Measurements from ENCODE around the gene UPP2.
A peak's percentile ranks its signal among the peaks of the same experiment; 100 is the strongest.

UPP2 gene

DNA sequence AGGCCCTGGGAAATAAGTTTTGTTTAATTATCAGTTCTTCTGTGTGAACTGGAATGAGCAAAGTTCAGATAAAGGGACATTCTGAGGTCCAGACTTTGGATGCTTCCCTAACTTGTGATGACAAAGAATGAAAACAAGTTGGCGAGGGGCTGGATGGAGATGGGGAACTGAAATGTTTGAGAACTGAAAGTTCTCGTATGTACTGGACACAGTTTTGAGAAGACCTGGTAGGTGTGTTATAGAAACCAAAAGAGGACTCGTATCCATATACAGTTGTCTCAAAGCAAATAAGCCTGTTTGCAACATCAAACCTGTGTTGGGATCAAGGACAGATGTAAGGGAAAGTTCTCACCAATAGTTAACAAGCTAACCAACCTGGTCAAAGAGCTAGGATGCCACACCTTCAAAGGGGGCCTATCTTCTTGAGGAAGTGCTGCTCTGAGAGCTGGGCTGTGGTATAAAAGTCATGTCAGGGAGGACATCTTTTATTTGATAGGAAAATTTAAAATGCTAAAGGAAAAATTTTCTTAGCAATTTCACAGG is at the start of gene UPP2:
Gene UPP2, plus strand, starts transcription at position 493 of the 543 bp plus-strand sequence. CDS start 188 bp downstream, outside the sequence.
- DNase-seq: no peak

- DNase-seq: no peak
Observed at GRCh38 chr2:158052761-158053160, 48.9 kb upstream of the UPP2 start.

DNA sequence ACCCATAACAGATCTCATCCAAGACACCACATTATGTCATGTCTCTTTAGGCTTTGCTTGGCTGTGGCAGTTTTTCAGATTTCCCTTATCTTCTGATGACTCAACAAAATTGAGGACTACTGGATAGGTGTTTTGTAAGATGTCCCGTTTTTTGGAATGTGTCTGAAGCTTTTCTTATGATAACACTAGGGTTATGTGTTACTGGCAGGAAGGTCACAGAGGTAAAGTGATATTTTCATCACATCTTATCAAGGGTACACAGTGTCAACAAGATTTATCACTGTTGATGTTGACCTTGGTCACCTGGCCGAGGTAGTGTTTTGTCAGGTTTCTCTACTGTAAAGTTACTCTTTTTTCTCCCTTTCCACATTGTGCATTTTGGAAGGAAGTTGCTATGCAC is 44.8 kb upstream of the UPP2 start:
- DNase-seq: no peak

- DNase-seq: no peak
Observed at GRCh38 chr2:158060160-158060834, 41.4 kb upstream of the UPP2 start.

GRCh38 chr2:158060835-158061435 is 40.7 kb upstream of the UPP2 start:
- DNase-seq: peak; percentile 61

GRCh38 chr2:158061763-158062162 is 39.9 kb upstream of the UPP2 start:
- no peak for DNase-seq

DNA sequence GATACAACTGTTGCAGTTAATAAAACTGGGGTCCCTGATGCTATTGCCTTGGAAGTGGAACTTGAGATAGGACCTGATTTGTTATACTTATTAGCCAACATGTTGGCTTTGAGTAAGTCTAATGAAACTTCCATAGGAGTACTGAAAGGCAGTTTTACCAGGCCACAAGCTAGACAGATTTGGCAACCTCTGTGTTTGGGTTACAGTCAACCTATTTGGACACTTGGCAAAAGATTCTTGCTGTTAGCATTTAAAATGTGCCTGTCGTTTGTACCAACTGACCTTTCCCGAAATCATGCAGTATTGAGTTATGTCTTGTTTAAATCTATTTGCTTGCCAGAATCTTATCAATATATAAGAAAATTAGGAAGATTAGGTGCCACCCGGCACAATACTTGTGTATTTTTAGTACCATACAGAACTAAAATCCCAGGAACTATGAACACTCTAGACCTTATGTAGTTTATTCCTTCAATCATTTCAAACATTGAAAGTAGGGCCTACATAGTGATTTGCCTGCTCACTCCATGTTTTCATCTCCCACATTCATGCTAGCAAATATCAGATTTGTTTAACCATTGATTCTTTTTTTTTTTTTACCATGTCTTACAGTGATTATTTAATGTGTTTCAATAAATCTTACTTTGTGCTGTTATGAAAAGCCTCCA is 35.5 kb upstream of the UPP2 start:
- DNase-seq: no peak

DNA sequence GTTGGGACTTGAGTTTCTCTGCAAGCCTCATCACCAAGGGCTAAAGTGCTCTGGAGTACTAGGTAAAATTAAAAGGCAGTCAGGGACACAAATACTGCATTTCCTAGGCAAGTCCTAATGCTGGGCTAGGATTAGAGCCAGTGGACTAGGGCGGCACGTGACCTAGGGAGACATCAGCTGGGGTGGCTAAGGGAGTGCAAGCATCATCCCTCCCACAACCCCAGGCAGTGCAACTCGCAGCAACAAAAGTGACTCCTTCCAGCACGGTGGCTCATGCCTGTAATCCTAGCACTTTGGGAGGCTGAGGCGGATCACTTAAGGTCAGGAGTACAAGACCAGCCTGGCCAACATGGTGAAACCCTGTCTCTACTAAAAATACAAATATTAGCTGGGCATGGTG is 30.7 kb upstream of the UPP2 start:
- DNase-seq: no peak

- no peak for DNase-seq
Observed at GRCh38 chr2:158072361-158072760, 29.3 kb upstream of the UPP2 start.

- DNase-seq: peak; percentile 19
Observed at GRCh38 chr2:158079672-158080071, 22.0 kb upstream of the UPP2 start.

DNA sequence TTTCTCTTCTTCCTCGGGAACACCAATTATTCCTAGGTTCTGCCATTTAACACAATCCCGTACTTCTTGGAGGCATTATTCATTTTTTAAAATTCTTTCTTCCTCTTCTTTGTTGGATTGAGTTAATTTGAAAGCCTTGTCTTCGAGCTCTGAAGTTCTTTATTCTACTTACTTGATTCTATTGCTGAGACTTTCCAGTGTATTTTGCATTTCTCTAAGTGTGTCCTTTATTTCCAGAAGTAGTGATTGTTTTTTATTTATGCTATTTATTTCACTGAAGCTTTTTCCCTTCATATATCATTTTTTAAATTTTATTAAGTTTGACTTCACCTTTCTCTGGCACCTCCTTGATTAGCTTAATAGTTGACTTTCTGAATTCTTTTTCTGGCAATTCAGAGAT is 13.6 kb upstream of the UPP2 start:
- no peak for DNase-seq

DNA sequence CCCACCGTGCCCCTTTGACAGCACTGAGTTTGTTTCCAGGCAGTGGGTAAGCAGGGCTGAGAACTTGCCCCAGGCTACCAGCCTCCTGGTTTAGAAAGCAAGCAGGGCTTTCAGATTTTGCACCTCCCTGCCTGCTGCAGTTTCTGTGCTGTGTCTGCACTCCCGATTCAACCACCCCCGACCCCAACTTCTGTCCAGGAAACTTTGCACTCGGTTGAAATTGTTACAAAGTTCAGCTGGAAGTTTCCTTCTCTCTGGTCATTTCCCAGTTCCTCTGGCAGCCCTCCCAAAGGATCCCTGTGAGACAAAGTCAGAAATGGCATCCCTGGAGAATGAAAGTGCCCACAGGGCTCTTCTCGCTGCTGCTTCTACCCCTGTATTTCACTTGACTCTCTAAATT is 12.4 kb upstream of the UPP2 start:
- DNase-seq: no peak

DNA sequence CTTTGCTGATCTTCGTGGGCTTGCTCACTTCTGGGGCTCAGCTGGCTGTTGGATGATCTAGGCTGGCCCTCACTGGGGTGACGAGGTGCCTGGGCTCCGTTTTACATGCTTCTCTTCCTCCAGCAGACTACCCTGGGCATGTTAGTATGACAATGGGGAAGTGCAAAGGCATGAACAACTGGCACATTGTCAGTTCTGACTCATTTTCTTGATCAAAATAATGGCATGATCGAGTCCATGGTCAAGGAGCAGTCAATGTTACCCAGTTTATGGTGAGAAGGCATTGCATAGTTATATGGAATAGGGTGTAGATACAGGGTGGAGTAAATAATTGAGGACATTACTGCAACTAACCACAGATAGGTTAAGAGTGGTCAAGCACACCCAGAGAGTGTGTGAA is 10.0 kb upstream of the UPP2 start:
- DNase-seq: no peak

GRCh38 chr2:158094487-158095092 is 7.1 kb upstream of the UPP2 start:
- no peak for DNase-seq

DNA sequence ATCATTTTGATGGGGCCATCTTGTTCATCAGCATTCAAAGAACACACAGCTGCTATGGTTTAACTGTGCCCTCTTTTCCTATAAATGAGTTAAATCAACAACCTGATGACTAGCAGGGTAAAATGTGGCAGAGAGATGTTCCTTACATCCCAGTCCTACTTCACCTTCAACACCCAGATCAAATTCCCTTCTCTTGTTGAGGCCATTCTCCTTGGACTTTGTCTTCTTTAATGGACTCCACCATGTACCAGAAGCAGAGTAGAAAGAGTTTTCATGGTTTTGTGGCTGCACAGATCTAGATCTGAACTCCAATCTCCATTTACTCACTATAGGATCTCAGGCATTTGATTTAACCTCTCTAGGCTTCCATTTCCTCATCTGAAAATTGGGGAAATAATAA is 6.4 kb upstream of the UPP2 start:
- DNase-seq: no peak

DNA sequence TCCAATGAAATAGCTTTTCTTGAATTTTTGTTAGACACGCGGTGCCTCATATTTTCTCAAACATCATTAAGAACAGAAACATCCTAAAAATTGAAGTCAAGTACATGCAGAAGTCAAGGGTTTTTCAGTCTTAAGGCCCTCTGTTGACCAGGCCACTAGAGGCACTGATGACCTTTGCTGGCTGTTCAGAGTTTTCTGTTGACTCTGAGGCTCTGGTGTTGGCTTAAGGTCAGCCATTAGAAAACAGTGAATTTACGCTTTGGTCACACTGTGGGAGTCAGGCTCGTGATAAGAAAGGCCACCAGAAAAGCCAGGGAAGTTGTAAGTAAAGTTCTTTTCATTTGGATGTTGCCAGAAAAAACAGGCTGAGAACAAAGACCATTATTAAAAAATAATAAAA is 5.8 kb upstream of the UPP2 start:
- DNase-seq: no peak

DNA sequence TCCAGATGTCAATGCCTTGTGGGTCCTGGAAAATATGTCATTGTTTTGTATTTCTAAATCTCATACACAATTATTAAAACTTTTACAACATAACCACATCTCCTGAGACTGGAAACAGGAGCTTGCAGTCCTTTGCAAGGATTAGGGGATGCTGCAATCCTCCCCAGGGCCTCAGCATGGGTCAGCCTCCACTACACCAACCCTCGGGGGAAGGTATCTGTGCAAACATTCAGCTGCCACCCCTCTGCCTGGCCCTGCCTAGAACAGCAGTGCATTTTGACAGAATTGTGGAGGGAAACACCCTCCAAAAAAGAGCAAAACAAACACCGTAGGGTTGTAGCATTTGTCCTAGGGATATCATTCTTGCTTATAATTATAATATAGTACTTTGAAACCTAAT is 4.2 kb upstream of the UPP2 start:
- DNase-seq: no peak

DNA sequence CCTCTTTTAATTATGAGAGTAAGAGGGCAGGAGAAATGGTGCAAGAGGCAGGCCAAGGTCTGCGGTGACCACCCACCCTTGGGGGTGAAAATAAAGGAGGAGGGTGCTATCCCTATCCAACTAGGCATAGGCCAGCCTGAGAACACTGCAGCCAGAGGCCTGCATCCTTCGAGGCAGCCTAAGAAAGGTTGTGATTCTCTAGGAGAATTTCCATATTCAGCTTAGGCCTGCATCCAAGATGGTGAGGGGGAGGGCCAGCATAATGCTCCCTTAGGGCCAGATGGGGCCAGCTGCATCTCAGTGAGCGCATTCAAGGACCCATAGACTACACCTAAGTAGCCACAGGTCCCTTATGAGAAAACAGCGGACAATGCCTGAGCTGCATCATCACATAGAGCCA is 3.5 kb upstream of the UPP2 start:
- DNase-seq: no peak

DNA sequence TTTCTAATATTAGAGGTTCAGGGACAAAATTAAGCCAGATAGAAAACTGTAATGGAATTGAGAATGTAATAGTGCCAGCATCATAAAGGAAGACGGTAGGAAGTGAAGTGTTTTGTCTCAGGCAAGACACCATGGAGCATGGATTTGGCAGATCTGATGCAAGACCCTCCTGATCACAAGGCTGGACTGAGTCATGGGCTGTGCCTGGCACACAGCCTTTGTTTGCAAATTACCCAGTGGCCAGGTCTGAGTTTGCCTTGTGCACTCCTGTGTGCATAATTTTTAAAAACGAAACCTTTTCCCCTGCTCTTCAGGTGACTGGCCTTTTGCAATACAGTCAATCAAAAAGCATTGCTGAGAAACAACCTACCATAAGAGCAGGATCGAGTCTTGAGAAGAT is 2.0 kb upstream of the UPP2 start:
- peak; percentile 15 for DNase-seq

GRCh38 chr2:158100411-158100810 is 1.3 kb upstream of the UPP2 start:
- DNase-seq: no peak

DNA sequence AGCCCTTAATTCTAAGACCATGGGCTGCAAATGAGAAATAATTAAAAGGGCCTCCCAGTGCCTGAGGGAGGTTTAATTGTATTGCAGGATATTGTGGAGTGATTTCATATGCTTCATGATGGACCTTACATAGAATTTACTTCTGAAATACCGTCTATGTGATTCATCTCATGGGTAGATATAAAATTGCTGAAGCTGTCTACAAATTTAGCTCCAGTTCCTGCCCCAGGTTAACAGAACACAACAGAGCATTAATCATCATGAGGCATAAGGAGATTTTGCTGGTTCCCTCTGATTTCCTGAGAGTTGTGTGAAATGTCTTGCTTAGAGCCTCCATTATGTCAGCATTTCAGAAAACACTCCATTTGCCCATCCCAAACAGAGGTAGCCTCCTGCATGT is 770 bp downstream of the UPP2 start:
- DNase-seq: peak; percentile 31

GRCh38 chr2:158103411-158104012 is 1.8 kb downstream of the UPP2 start:
- no peak for DNase-seq

DNA sequence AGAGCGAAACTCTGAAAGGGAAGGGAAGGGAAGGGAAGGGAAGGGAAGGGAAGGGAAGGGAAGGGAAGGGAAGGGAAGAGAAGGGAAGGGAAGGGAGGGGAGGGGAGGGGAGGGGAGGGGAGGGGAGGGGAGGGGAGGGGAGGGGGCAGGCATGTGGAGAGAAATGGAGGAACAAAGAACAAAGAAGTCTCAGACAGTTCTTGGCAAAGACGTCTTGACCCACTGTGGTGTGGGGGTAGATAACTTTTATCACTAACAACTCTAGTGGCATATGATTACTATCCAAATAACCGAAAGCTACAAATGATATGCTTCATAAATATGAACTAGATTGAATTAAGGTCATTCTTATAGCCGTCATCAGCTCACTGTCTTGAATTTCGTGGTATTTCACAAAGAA is 3.2 kb downstream of the UPP2 start:
- no peak for DNase-seq
